HG03108 (cell line): Measurements from ENCODE around the gene PLCB4.

ENCODE experiments used
- ATAC-seq: cut with Tn5 transposase; IDR thresholded peaks from one replicate; pipeline ENCODE4 v1.9.1; 2021; ENCODE audit warnings: moderate library complexity; ENCODE audit not compliant: unreplicated experiment

The PLCB4 gene

DNA sequence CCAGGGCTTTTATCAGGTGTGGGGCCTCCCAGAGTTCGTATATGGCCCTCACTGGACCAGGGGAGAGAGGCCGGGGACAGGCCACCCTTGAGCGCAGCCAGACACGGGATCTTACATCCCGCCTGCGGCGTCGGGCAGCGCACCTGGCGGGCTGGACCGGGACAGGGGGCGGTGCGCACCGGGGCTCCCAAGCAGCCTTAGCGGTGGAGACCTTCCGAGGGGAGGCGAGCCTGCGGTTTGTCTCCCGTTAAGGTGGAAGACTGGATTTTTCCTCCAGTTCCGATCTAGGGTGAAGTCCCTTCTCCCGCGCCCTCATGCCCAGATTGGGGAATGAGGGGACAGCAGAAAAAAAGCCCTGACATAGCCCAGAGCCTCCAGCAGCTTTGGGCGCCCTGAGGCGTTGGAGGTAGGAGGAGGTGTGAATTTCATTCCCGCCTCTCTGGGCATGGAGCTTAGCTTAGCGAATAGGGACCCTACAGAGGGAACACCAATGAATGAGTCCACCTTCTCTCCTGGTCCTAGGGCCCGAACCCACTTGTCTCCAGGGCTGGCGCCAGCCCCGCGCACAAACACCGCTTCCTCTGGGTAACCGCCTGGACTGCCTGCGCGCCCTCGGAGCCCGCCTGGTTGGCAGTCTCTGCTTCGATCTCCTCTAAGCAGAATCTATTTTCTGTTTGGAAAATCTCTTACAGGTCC, 438.8 kb downstream of the PLCB4 start:
- no peak for ATAC-seq

DNA sequence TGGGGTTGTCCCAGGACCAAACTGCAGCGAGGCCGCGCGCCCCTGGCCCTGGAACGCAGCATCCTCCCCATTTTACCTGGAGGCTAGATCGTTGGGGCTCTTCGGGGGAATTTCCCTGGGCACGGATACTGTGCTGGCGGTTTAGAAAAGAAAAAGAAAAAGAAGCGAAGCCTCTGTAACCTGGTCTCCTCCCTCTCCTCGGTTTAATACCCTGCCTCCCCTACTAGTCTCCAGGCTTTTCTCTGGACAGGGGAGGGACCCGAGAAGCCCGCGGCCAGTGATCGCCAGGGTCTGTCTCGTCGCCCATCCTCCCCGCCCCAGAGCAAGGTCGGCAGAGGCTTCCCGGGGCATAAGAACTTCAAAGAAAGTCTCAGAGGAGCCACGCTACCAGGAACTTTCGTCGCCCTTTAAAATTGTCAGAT, 439.4 kb downstream of the PLCB4 start:
- ATAC-seq, result no peak

DNA sequence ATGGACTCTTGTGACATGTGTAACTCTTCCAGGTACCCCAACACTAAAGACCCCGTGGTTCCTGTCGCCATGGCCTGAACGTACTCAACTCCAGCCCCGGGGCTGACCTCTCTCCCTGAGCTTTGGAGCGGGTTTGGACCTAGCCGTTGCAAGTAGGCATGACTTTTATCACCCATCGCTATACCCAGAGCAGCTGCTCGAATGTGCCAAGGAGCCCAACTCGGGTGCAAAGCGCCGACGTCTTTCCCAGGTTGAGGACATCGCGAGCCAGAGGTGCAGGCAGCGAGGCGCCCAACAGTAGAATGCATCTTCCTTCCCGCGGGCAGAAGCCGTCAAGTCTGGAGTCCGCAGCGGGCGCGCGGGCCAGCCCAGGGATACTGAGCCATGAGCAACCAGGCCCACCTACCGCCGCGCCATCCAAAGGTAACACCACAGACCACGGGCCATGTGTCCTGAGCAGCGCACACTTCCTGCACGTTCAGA, 439.9 kb downstream of the PLCB4 start:
- ATAC-seq, result no peak

DNA sequence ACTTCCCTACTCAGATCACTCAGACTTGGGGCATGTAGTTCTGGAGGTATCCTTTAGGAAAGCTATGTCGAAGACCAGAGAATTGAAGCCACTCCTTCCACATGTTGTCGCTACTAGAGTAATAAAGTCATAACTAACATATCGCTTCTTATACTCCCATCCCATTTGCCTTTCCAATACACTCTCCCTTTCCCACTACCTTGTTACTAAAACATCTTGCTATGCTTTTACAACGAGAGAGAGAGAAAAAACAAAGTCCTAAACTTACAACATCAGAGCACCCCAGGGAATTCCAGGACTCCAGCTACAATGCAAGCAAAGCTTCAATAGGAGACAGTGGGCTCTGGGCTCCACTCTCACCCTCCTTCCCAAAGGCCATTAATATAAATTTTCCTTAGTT, 440.4 kb downstream of the PLCB4 start:
- ATAC-seq, result no peak

DNA sequence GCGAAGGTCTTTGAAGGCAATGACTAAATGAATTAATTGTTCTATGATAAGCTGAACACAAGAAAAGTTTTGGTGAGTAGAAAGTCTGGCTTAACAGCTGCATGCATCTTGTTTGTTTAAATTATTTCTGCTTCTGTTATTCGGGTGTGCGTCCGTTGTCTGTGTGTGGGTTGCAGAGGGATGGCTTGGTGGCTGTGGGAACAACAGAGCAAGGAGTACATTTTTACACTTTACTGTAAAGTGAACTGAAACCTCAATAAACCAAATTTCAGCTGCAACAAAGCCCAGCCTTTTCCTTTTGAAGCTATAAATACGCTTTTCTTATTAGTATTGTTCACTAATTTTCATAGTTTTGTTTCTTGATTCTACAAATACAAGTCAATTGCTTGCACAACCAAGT, 442.0 kb downstream of the PLCB4 start:
- no peak for ATAC-seq

DNA sequence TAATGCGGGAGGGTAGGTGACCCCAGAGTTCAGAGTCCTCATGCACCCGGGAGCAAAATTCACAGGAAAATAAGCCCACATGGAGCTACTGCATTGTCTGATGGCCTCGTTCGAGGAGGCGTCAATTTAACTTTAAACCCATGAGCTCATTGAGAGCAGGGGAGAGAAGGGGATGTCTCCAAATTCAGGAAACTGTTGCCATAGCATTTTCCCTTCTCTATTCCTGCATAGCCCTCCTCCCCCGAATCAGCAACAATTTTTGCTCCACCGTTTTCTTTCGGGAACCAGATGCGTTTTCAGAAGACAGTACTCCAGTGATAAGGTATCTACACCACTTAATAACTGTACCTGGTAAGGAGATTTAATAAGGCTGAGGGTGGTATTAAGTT, 445.2 kb downstream of the PLCB4 start:
- ATAC-seq, result no peak

DNA sequence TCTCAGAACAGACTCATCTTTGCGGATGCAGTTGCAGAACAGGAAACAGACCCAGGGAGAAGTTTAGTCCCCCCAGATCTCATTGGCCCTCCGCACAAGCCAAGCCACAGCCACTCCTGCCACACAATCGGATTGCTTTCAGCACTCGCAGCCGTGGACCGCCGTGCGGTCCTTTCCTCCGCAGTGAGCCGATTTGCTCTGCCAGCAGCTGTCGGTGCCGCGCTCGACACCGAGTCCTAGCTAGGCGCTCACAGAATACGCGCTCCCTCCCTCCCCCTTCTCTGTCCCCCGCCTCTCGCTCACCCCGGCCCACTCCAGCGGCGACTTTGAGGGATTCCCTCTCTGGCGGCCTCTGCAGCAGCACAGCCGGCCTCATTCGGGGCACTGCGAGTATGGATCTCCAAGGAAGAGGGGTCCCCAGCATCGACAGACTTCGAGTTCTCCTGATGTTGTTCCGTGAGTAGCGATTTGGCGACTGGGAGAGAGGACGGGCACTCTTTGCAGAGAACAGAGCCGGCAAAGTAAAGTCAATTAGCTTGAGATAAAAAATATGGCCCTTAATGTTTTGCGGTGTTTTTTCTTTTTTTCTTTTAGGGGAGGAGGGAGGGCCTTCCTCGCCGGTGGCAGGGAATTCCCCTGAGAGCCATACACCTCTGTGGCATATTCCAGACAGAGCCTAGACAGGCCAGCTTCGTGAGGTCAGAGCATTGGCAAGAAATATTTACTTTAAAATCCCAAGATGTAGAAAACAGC, 445.8 kb downstream of the PLCB4 start, which contains the start of gene LAMP5:
LAMP5 (plus strand) TSS at position 130 of the 753 bp plus-strand sequence; CDS start at position 393, 263 bp downstream.
- no peak for ATAC-seq

DNA sequence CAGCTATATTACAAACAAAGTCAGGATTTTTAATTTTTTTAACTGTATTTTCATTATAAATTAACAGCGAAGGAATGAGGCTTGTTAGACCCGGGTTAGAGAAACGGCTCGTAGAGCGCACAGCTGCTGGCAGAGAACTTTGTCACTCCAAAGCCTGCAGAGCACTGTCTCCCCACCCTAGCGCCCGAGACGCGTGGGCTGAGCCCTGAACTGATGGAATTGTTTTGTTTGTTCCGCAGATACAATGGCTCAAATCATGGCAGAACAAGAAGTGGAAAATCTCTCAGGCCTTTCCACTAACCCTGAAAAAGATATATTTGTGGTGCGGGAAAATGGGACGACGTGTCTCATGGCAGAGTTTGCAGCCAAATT, 446.3 kb downstream of the PLCB4 start:
- no peak for ATAC-seq

DNA sequence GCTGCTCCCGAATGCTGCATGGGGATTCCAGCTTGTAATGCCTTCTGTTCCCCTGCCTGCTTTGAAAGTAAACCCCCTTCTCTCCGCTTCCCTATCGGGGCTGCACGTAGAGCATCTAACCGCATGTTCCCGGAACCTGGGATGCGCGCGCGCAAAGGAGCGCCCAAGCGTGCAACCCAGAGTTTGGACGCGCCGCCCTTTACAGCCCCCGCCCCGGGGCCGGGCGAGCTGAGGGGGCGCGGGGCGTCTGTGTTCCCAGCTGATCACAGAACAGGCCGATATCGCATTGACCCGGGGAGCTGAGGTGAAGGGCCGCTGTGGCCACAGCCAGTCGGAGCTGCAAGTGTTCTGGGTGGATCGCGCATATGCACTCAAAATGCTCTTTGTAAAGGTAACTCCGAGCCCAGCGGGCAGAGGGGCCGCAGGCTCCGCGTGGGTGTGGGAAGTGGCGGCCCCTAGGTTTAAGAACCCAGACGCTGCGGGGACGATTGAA, 446.9 kb downstream of the PLCB4 start:
- no peak for ATAC-seq

DNA sequence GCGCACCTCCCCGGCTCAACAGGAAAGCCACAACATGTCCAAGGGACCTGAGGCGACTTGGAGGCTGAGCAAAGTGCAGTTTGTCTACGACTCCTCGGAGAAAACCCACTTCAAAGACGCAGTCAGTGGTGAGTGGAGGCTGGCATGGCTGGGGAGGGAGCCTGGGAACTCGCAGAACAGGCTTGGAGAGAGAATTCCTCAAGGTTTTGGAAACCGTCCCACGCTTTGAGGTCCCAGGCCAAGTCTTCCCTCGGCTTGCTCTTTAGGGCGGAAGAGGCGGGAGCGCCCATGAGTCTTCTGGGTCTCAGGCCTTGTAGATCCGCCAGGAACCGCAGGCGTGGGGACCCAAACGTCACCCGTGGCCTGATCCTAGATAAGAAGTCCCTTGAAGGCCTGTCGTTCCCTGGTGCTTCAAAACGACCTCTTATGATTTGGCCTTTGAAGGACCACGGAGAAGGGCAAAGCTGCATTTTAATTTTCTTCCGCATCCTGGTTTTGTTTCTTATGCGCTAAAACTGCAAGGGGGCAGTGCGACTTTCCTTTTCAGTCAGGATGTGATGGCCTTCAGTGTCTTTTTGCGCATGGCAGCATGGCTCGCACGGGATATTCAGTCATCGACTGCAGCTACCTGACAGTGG, 447.5 kb downstream of the PLCB4 start:
- no peak for ATAC-seq

DNA sequence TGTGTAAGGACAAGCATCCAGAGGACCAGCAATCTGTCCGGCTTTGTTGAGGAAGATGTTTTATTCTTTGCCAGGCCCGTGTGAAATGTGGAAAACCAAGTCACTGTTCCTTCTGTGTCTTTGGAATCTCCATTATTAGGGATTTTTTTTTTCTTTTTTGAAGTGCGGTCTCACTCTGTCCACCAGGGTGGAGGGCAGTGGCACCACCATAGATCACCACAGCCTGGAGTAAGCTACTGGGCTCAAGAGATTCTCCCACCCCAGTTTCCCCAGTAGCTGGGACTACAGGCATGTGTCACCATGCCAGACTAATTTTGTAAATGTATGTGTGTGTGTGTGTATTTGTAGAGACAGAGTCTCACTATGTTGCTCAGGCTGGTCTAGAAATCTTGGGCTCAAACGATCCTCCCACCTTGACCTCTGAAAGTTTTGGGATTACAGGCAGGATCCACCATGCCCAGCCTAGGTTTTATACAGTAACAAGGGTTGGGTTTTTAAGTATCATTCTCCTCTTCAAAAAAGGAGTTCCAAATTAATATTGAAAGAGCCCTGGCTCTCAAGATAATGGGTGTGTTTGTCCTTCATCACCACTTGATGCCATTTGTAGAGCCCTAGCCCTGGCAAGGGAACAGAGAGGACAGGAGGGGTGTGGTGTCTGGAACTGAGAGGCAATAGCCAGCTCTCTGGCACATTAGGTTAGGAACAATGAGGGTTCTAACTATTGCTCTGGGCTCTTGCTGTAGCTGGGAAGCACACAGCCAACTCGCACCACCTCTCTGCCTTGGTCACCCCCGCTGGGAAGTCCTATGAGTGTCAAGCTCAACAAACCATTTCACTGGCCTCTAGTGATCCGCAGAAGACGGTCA, 448.6 kb downstream of the PLCB4 start:
- no peak for ATAC-seq

DNA sequence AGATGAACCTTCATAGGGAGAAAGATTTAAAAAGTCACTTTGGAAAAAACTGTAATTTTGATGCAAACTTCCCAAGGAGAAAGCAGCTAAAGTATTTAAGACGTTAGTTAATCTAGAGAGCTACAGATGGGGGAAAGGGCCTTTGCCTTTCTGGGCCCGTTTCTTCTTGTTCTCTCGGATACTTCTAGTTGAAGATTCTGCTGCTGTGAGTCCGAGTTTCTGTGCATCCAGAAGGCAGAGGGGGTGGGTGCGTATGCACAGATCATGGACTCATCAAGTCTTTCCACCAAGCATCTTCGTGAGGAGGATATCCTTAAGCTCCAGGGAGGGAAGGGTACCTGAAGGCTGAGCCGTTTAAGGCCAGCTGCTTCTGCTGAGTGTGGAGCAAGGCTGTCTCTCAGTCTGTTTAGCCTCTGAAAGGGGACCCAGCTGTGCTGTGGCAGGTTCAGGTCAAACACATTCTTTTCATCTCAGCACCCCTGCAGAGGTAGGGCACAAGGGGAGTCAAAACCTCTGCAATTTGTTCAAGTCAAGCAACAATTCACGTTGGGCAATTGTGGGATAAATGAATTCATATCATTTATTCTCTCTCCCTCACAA, 449.8 kb downstream of the PLCB4 start:
- ATAC-seq, result no peak

DNA sequence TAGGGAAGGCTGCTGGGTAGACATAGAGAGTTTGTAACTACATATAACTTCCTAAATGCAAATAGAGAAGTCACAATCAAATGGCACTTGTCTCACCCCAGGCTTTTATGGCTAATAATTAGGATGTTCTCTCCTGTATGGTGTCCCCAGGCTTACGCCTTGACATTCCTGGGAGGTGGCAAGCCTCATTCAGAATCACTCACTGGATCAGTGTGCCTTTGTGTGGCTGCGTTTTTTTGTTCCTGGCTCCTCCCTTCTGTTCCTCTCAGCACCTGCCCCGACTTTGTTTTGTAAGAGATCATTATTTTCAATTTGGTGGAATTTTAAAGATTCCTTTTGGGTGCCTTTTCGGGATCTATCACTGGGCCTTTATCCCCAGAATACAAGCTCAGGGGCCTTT, 451.2 kb downstream of the PLCB4 start:
- ATAC-seq, result no peak

DNA sequence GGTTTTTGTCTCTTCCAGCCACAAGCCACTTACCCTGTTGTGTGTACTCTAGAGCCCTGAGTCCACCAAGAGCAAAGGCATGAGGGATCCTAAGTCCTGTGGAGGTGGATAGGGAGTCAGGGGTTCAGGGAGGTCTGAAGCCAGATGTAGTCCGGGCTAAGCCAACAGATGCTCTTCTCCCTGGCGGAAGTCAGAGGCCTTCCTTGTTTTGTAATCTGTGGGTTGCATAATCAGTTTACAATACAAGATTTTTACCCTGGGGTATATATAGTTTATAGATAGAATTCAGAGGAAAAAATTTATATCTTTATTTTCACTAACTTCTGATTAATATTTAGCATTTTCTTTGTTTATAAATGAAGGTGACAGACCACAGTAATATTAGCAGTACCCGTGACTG, 454.7 kb downstream of the PLCB4 start:
- no peak for ATAC-seq
